H9 (cell line): ENCODE results near the gene IRF6. TPM values are rescaled to one million over a fixed set of nuclear protein-coding genes. Genes with fewer than 3 reads are reported as not detected.

ENCODE experiments used
- DNase-seq: peaks from one replicate; pipeline ENCODE4 v3.0.0-alpha.2; 2017
- H2AFZ ChIP-seq: one replicate; pipeline ENCODE4 v1.6.1; 2013; ENCODE audit warnings: mild to moderate bottlenecking, low read length, control low read depth, moderate library complexity
- H2AK5ac ChIP-seq: 2 replicates; pipeline ENCODE4 v1.6.1; 2013; ENCODE audit warnings: low read length, control low read depth, mixed read lengths; ENCODE audit not compliant: insufficient read length
- H2BK120ac ChIP-seq: one replicate; pipeline ENCODE4 v1.6.1; 2013; ENCODE audit warnings: low read depth, mild to moderate bottlenecking, low read length, control low read depth, inconsistent platforms; ENCODE audit not compliant: poor library complexity, severe bottlenecking
- H2BK12ac ChIP-seq: 2 replicates; pipeline ENCODE4 v1.6.1; 2013; ENCODE audit warnings: low read length, control low read depth, mixed read lengths, low read depth; ENCODE audit not compliant: insufficient read length
- H2BK15ac ChIP-seq: 2 replicates; pipeline ENCODE4 v1.6.1; 2013; ENCODE audit warnings: low read depth, low read length, control low read depth
- H2BK20ac ChIP-seq: one replicate; pipeline ENCODE4 v1.6.1; 2013; ENCODE audit warnings: low read depth, mild to moderate bottlenecking, low read length, control low read depth, inconsistent platforms; ENCODE audit not compliant: poor library complexity, severe bottlenecking
- H2BK5ac ChIP-seq: 2 replicates; pipeline ENCODE4 v1.6.1; 2013; ENCODE audit warnings: low read length, control low read depth, mixed read lengths; ENCODE audit not compliant: insufficient read length
- H3K14ac ChIP-seq: 2 replicates; pipeline ENCODE4 v1.6.1; 2013; ENCODE audit warnings: low read length, control low read depth; ENCODE audit not compliant: insufficient read depth
- H3K18ac ChIP-seq: 2 replicates; pipeline ENCODE4 v1.6.1; 2013; ENCODE audit warnings: low read depth, mild to moderate bottlenecking, mixed read lengths, low read length, control low read depth; ENCODE audit not compliant: insufficient read length
- H3K23ac ChIP-seq: 2 replicates; pipeline ENCODE4 v1.6.1; 2013; ENCODE audit warnings: low read length, control low read depth, mixed read lengths, low read depth; ENCODE audit not compliant: insufficient read length
- H3K23me2 ChIP-seq: 2 replicates; pipeline ENCODE4 v1.6.1; 2013; ENCODE audit warnings: low read depth, mild to moderate bottlenecking, mixed read lengths, low read length, control low read depth; ENCODE audit not compliant: insufficient read length, poor library complexity, severe bottlenecking
- H3K27ac ChIP-seq: 2 replicates; pipeline ENCODE4 v1.5.1; 2013; ENCODE audit warnings: low read length, control low read depth, mixed read lengths, low read depth; ENCODE audit not compliant: insufficient read length
- H3K27me3 ChIP-seq: 2 replicates; pipeline ENCODE4 v1.6.1; 2013; ENCODE audit warnings: low read length, control low read depth, inconsistent platforms; ENCODE audit not compliant: insufficient read depth
- H3K4ac ChIP-seq: 2 replicates; pipeline ENCODE4 v1.6.1; 2013; ENCODE audit warnings: low read depth, mild to moderate bottlenecking, control low read depth, inconsistent platforms, low read length, moderate library complexity
- H3K4me1 ChIP-seq: 2 replicates; pipeline ENCODE4 v1.6.1; 2013; ENCODE audit warnings: low read length, control low read depth, inconsistent platforms; ENCODE audit not compliant: insufficient read depth
- H3K4me2 ChIP-seq: 2 replicates; pipeline ENCODE4 v1.6.1; 2013; ENCODE audit warnings: low read length, control low read depth, mixed read lengths; ENCODE audit not compliant: insufficient read length, insufficient read depth
- H3K56ac ChIP-seq: 2 replicates; pipeline ENCODE4 v1.6.1; 2013; ENCODE audit warnings: low read depth, mild to moderate bottlenecking, mixed read lengths, low read length, control low read depth; ENCODE audit not compliant: insufficient read length
- H3K79me1 ChIP-seq: 2 replicates; pipeline ENCODE4 v1.6.1; 2013; ENCODE audit warnings: low read depth, mild to moderate bottlenecking, moderate library complexity, low read length, control low read depth, inconsistent platforms; ENCODE audit not compliant: insufficient read depth, poor library complexity, severe bottlenecking
- H3K79me2 ChIP-seq: 2 replicates; pipeline ENCODE4 v1.6.1; 2013; ENCODE audit warnings: low read length, control low read depth, inconsistent platforms; ENCODE audit not compliant: insufficient read depth
- H3K9ac ChIP-seq: 2 replicates; pipeline ENCODE4 v1.6.1; 2013; ENCODE audit warnings: low read length, control low read depth, mixed read lengths; ENCODE audit not compliant: insufficient read length; ENCODE audit errors: extremely low read depth
- H3K9me3 ChIP-seq: one replicate; pipeline ENCODE4 v1.6.1; 2013; ENCODE audit warnings: low read depth, low read length, inconsistent platforms; ENCODE audit not compliant: control insufficient read depth
- H3T11ph ChIP-seq: one replicate; pipeline ENCODE4 v1.6.1; 2013; ENCODE audit warnings: mild to moderate bottlenecking, low read length, control low read depth, inconsistent platforms
- H4K20me1 ChIP-seq: one replicate; pipeline ENCODE4 v1.6.1; 2013; ENCODE audit not compliant: control insufficient read depth, insufficient read length, insufficient read depth
- H4K5ac ChIP-seq: 2 replicates; pipeline ENCODE4 v1.6.1; 2013; ENCODE audit warnings: low read depth, mild to moderate bottlenecking, mixed read lengths, low read length, control low read depth; ENCODE audit not compliant: insufficient read length
- H4K8ac ChIP-seq: replicated peaks from 2 replicates; pipeline ENCODE4 v1.6.1; 2013; ENCODE audit warnings: low read length, control low read depth, mixed read lengths, low read depth; ENCODE audit not compliant: insufficient read length
- H4K91ac ChIP-seq: 2 replicates; pipeline ENCODE4 v1.6.1; 2013; ENCODE audit warnings: low read depth, mild to moderate bottlenecking, moderate library complexity, mixed read lengths, low read length, control low read depth; ENCODE audit not compliant: insufficient read length
- H3K27ac Mint-ChIP-seq, 3 experiments: 2 replicates in 2 of 3; 3 replicates in 1 of 3; pipeline ENCODE4 v1.8.0; 2020 to 2021; ENCODE audit warnings: mixed read lengths in 3 of 3, mild to moderate bottlenecking in 1 of 3, moderate library complexity in 1 of 3
- H3K27me3 Mint-ChIP-seq: 2 replicates; pipeline ENCODE4 v1.8.0; 2021; ENCODE audit warnings: low read depth, mild to moderate bottlenecking, moderate library complexity, mixed read lengths
- H3K36me3 Mint-ChIP-seq, 3 experiments: 2 replicates in 2 of 3; 3 replicates in 1 of 3; pipeline ENCODE4 v1.8.0; 2020 to 2021; ENCODE audit warnings: low read depth in 3 of 3, mixed read lengths in 3 of 3; ENCODE audit not compliant: insufficient read depth in 1 of 3
- H3K4me1 Mint-ChIP-seq, 2 experiments: 2 replicates each; pipeline ENCODE4 v1.8.0; 2020; ENCODE audit warnings: mixed read lengths in 2 of 2
- H3K4me3 Mint-ChIP-seq, 2 experiments: 2 replicates in 1 of 2; 3 replicates in 1 of 2; pipeline ENCODE4 v1.8.0; 2020 to 2021; ENCODE audit warnings: mild to moderate bottlenecking in 2 of 2, mixed read lengths in 2 of 2, moderate library complexity in 1 of 2
- H3K9me3 Mint-ChIP-seq, 2 experiments: 2 replicates in 1 of 2; 3 replicates in 1 of 2; pipeline ENCODE4 v1.8.0; 2020; ENCODE audit warnings: mild to moderate bottlenecking in 2 of 2, mixed read lengths in 2 of 2, moderate library complexity in 1 of 2
- WGBS: extraction: QIAGEN DNeasy Blood & Tissue Kit; methylation state at CpG from one replicate; pipeline ENCODE4 v1.1.7; 2013; ENCODE audit warnings: missing lambda C conversion rate, low lambda C conversion rate, mixed read lengths; ENCODE audit not compliant: insufficient read length; ENCODE audit errors: extremely low coverage; 5-methylcytosine and 5-hydroxymethylcytosine counted together
- total RNA-seq: library from RNA; stranded (reverse); gene quantifications from 2 replicates; pipeline ENCODE4 v1.2.1, GENCODE V29; 2021
- TF ChIP-seq, protein P1 (sequence below): fragments of 200-600 bp; sonication (generic); conservative IDR thresholded peaks from 3 replicates; pipeline ENCODE4 v1.8.0; 2021; ENCODE audit warnings: antibody characterized with exemption, mild to moderate bottlenecking

The IRF6 gene
- total RNA-seq, 1 experiment from 2014 or later = 7.1 TPM

DNA sequence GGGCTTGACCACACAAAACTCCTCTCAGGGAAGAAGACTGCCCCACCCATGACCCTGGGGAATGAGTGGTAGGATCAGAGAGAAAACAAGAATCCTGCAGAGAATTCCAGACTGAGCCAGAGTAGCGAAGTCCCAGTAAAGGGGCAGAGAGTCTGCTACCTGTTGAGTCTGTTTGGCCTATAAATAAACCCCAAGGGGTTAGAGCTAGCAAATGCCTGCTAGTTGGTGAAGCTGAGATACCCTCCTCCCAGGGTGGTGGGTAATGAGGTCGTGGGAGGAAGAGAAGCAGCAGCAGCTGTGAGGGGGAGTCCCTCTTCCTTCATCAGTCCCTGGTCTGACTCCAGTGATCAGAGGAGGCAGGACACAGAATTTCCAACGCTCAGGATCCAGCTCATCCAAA is 47.5 kb downstream of the IRF6 start:
- H2BK12ac ChIP-seq = no peak overlapping the region
- H2BK120ac ChIP-seq = no peak overlapping the region
- H3K27ac ChIP-seq = no peak overlapping the region
- no peak overlapping the region for H2BK15ac ChIP-seq
- no peak for DNase-seq
- H3K4me2 ChIP-seq = no peak overlapping the region
- no peak overlapping the region for H3K9ac ChIP-seq
- H2BK5ac ChIP-seq = no peak overlapping the region
- no peak overlapping the region for H3K23ac ChIP-seq
- no peak overlapping the region for H3T11ph ChIP-seq
- no peak overlapping the region for H4K5ac ChIP-seq
- no peak overlapping the region for H3K27ac Mint-ChIP-seq
- H3K56ac ChIP-seq = no peak overlapping the region
- no peaks in the 10 kb centered on the region for H3K4me1 Mint-ChIP-seq
- no peak overlapping the region for H3K14ac ChIP-seq
- no peaks in the 10 kb centered on the region for H3K36me3 Mint-ChIP-seq
- no peaks in the 10 kb centered on the region for H3K9me3 Mint-ChIP-seq
- H4K91ac ChIP-seq = no peak overlapping the region
- H3K4me3 Mint-ChIP-seq = no peak overlapping the region
- no peak overlapping the region for H3K4ac ChIP-seq
- H3K9me3 ChIP-seq = no peaks in the 10 kb centered on the region
- H2AK5ac ChIP-seq = no peak overlapping the region
- peaks cover 36% of the 10 kb centered on the region for H3K27me3 Mint-ChIP-seq
- WGBS = no CpG with 5 or more reads among the region's 3 CpGs
- no peaks in the 10 kb centered on the region for H3K79me2 ChIP-seq
- no peak overlapping the region for H4K8ac ChIP-seq
- no peak overlapping the region for H2AFZ ChIP-seq
- no peaks in the 10 kb centered on the region for H3K27me3 ChIP-seq
- no peak overlapping the region for H3K18ac ChIP-seq
- TF ChIP-seq, protein P1, sequence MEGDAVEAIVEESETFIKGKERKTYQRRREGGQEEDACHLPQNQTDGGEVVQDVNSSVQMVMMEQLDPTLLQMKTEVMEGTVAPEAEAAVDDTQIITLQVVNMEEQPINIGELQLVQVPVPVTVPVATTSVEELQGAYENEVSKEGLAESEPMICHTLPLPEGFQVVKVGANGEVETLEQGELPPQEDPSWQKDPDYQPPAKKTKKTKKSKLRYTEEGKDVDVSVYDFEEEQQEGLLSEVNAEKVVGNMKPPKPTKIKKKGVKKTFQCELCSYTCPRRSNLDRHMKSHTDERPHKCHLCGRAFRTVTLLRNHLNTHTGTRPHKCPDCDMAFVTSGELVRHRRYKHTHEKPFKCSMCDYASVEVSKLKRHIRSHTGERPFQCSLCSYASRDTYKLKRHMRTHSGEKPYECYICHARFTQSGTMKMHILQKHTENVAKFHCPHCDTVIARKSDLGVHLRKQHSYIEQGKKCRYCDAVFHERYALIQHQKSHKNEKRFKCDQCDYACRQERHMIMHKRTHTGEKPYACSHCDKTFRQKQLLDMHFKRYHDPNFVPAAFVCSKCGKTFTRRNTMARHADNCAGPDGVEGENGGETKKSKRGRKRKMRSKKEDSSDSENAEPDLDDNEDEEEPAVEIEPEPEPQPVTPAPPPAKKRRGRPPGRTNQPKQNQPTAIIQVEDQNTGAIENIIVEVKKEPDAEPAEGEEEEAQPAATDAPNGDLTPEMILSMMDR = no peak
- no peaks in the 10 kb centered on the region for H4K20me1 ChIP-seq
- H2BK20ac ChIP-seq = no peak overlapping the region
- no peaks in the 10 kb centered on the region for H3K23me2 ChIP-seq
- H3K79me1 ChIP-seq = no peaks in the 10 kb centered on the region
- H3K4me1 ChIP-seq = no peaks in the 10 kb centered on the region
